ENCODE measurements around the gene DPH2.

Gene DPH2

GRCh38 chr1:43951021-43951985 is 18.5 kb upstream of the DPH2 start:
- no peak for TF ChIP-seq REST (IDR thresholded peaks at IDR 0.05; ENCODE audit: insufficient read depth in 1 of 2, low read depth in 2 of 2, low read length in 2 of 2)
- TF ChIP-seq POLR2AphosphoS5 (IDR thresholded peaks at IDR 0.05; ENCODE audit: low read depth, low read length): no peak
- no peak for TF ChIP-seq TAF1 (IDR thresholded peaks at IDR 0.05; ENCODE audit: borderline replicate concordance, insufficient read depth, low read length)
- TF ChIP-seq SIN3A (IDR thresholded peaks at IDR 0.05; ENCODE audit: borderline replicate concordance, insufficient read depth, low read length): no peak
- TF ChIP-seq FOXP2 (optimal IDR thresholded peaks at IDR 0.05; ENCODE audit: borderline replicate concordance, extremely low read depth, extremely low read length, insufficient read depth): no peak

- TF ChIP-seq REST (IDR thresholded peaks at IDR 0.05; ENCODE audit: insufficient read depth in 1 of 2, low read depth in 2 of 2, low read length in 2 of 2): no peak
- TF ChIP-seq FOXP2 (optimal IDR thresholded peaks at IDR 0.05; ENCODE audit: borderline replicate concordance, extremely low read depth, extremely low read length, insufficient read depth): no peak
- TF ChIP-seq TAF1 (IDR thresholded peaks at IDR 0.05; ENCODE audit: borderline replicate concordance, insufficient read depth, low read length): no peak
- no peak for TF ChIP-seq SIN3A (IDR thresholded peaks at IDR 0.05; ENCODE audit: borderline replicate concordance, insufficient read depth, low read length)
- TF ChIP-seq POLR2AphosphoS5 (IDR thresholded peaks at IDR 0.05; ENCODE audit: low read depth, low read length): no peak
Observed at GRCh38 chr1:43952731-43953346, 17.0 kb upstream of the DPH2 start.

- TF ChIP-seq SIN3A (IDR thresholded peaks at IDR 0.05; ENCODE audit: borderline replicate concordance, insufficient read depth, low read length): no peak
- TF ChIP-seq POLR2AphosphoS5 (IDR thresholded peaks at IDR 0.05; ENCODE audit: low read depth, low read length): no peak
- no peak for TF ChIP-seq FOXP2 (optimal IDR thresholded peaks at IDR 0.05; ENCODE audit: borderline replicate concordance, extremely low read depth, extremely low read length, insufficient read depth)
- no peak for TF ChIP-seq TAF1 (IDR thresholded peaks at IDR 0.05; ENCODE audit: borderline replicate concordance, insufficient read depth, low read length)
- TF ChIP-seq REST (IDR thresholded peaks at IDR 0.05; ENCODE audit: insufficient read depth in 1 of 2, low read depth in 2 of 2, low read length in 2 of 2): no peak
Observed at GRCh38 chr1:43953361-43953760, 16.4 kb upstream of the DPH2 start.

GRCh38 chr1:43954036-43954435 is 15.8 kb upstream of the DPH2 start:
- TF ChIP-seq FOXP2 (optimal IDR thresholded peaks at IDR 0.05; ENCODE audit: borderline replicate concordance, extremely low read depth, extremely low read length, insufficient read depth) (no peak), SIN3A (IDR thresholded peaks at IDR 0.05; ENCODE audit: borderline replicate concordance, insufficient read depth, low read length) (no peak), POLR2AphosphoS5 (IDR thresholded peaks at IDR 0.05; ENCODE audit: low read depth, low read length) (no peak), REST (IDR thresholded peaks at IDR 0.05; ENCODE audit: insufficient read depth in 1 of 2, low read depth in 2 of 2, low read length in 2 of 2) (no peak)

All from PFSK-1 (cell line).